HG03103 (cell line): Measurements from ENCODE around the gene TMEM244.
"Not testable (repeated sequence)": the region's sequence is repeated elsewhere in the genome, so short reads cannot be mapped to it uniquely, and the experiment has no call there.

ENCODE experiments used
- ATAC-seq: cut with Tn5 transposase; IDR thresholded peaks from one replicate; pipeline ENCODE4 v1.9.1; 2021; ENCODE audit warnings: low read depth; ENCODE audit not compliant: unreplicated experiment

TMEM244 gene

GRCh38 chr6:129817821-129818220 is 43.3 kb downstream of the TMEM244 start:
- ATAC-seq, result no peak

- ATAC-seq, result no peak
These were observed 43.8 kb downstream of the TMEM244 start for GRCh38 chr6:129817332-129817731.

- ATAC-seq, result no peak
These were observed 48.9 kb downstream of the TMEM244 start for GRCh38 chr6:129812145-129812777.

DNA sequence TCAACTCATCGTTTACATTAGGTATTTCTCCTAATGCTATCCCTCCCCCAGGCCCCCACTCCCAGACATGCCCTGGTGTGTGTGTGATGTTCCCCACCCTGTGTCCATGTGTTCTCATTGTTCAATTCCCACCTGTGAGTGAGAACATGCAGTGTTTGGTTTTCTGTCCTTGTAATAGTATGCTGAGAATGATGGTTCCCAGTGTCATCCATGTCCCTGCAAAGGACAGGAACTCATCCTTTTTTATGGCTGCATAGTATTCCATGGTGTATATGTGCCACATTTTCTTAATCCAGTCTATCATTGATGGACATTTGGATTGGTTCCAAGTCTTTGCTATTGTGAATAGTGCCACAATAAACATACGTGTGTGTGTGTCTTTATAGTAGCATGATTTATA is 54.0 kb downstream of the TMEM244 start:
- ATAC-seq, result not testable (repeated sequence)

GRCh38 chr6:129802920-129803319 is 58.2 kb downstream of the TMEM244 start:
- ATAC-seq, result not testable (repeated sequence)

- ATAC-seq, result no peak
These were observed 59.2 kb downstream of the TMEM244 start for GRCh38 chr6:129801909-129802308.

- no peak for ATAC-seq
These were observed 65.9 kb downstream of the TMEM244 start for GRCh38 chr6:129795261-129795660.

- no peak for ATAC-seq
These were observed 67.7 kb downstream of the TMEM244 start for GRCh38 chr6:129793447-129793846.

- no peak for ATAC-seq
These were observed 69.1 kb downstream of the TMEM244 start for GRCh38 chr6:129792049-129792448.

DNA sequence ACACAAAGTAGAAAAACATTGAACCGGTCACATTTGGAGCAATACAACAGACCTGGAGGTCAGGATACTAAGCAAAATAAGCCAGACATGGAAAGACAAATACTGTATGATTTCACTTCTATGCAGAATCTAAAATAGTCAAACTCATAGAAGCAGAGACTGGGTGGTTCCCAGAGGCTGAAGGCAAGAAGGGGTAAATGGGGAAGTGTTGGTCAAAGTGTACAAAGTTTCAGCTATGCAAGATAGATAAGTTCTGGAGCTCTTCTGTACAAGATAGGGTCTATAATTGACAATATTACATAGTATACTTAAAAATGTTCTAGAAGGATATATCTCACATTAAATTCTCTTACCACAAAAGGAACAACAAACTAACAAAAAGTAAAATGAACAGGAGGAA is 70.3 kb downstream of the TMEM244 start:
- no peak for ATAC-seq

DNA sequence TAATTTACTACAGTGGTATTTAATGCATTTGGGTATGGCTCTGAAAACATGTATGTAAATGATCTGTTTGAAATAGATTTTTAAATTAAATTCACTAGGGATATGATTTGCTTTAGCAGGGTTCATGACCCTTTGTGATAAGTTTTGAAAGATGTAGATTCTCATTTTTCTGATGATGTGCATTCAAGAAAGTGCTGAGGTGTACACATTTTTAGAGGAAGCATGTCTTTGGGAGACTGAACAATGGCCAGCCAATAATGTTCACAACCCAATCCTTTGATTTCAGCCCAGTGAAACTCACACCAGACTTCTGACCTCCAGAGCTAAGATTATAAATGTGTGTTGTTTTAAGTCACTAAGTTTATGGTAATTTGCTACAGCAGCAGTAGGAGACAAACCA is 71.1 kb downstream of the TMEM244 start:
- no peak for ATAC-seq

DNA sequence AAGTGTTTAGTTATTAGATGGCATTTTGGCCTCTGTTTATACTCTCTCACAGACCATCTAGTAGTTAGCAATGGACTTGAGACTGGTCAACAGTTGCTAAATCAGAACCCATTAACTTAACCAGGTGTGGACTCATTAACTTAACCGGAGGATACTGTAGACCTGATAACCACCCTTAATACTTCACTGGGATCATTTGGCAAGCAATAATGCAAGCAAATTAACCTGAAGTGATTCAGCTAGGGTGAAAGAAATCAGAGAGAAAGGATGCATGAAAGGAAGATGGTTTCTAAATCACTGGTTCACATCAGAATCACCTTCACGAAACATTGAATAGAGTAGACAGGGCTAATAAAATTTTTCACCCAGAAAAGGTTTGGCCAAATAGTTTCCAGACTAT is 73.3 kb downstream of the TMEM244 start:
- ATAC-seq, result no peak

DNA sequence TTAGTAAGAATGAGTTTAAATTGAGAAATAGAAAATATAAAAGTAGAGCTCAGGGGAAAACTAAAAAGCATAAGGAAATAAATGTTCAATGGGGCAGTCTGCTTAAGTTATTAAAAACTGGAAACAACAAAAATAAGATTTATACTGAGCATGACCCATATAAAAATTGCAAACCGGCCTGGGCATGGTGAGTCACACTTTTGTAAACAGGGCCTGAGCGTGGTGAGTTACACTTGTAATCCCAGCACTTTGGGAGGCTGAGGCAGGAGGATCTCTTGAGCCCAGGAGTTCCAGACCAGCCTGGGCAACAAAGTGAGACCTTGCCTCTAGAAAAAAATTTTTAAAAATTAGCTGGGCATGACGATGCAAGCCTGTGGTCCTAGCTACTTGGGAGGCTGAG is 74.6 kb downstream of the TMEM244 start:
- no peak for ATAC-seq

DNA sequence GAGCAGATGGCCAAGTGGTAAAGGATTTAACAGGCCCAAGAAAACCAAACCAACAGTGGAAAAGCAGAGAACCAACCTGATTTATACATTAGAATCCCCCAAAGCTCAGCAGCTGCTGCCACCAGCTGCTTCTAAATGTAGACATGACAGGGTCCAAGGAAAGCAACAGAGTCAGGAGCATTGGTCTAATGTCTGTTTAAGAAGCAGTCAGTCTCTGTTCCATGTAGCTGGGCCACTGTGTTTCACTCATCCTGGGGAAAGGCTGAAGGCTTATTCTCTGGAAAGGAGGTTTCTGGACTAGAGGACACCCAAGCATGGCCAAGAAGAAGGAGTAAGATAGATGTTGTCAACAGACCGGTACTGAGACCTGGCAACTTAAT is 75.4 kb downstream of the TMEM244 start:
- no peak for ATAC-seq

GRCh38 chr6:129785047-129785755 is 75.9 kb downstream of the TMEM244 start:
- ATAC-seq, result no peak
